Hepatocyte (in vitro differentiated cells): ENCODE data around the gene OSGIN1.

Experiments
- CTCF ChIP-seq: fragments of 200-600 bp; sonication (generic); IDR thresholded peaks from 2 replicates; pipeline ENCODE4 v1.5.1; 2016; ENCODE audit warnings: antibody characterized with exemption, mild to moderate bottlenecking; ENCODE audit not compliant: poor library complexity
- EZH2 ChIP-seq: fragments of 200-600 bp; sonication (generic); IDR thresholded peaks from 2 replicates; pipeline ENCODE4 v1.6.1; 2016; ENCODE audit warnings: antibody characterized with exemption, mild to moderate bottlenecking, borderline replicate concordance

GRCh38 chr16:83955218-83956130, 2.4 kb downstream of the OSGIN1 start:
- no peak for TF ChIP-seq CTCF
- no peak for TF ChIP-seq EZH2
